T-cell (primary cell): Measurements from ENCODE around the gene MCF2L2. TPM values are rescaled to one million over a fixed set of nuclear protein-coding genes. Genes with fewer than 3 reads are reported as not detected.

Source experiments
- ATAC-seq, 4 experiments: fragments of 200-7000 bp in 3 of 4; fragments of 150-1000 bp in 1 of 4; cut with Tn5 transposase; replicated peaks in 1 of 4; 1 replicate in 3 of 4; 2 replicates in 1 of 4; pipeline ENCODE4 v1.10.0; 2021; ENCODE audit warnings: moderate library complexity in 3 of 4, mild to moderate bottlenecking in 2 of 4, moderate number of reproducible peaks in 1 of 4
- CTCF ChIA-PET, 2 donors: fragments of 300-600 bp; sonication (Branson Sonifier 250); formaldehyde crosslinking; loops; one replicate each; lab custom pipeline; 2022; ENCODE audit warnings: antibody characterized with exemption in 2 of 2; lab: Charles Lee
- POLR2A ChIA-PET, 2 donors: fragments of 300-600 bp; sonication (Branson Sonifier 250); formaldehyde crosslinking; loops; one replicate each; lab custom pipeline; 2022; ENCODE audit warnings: antibody characterized with exemption in 2 of 2; lab: Charles Lee
- DNase-seq, 35 experiments: peaks; one replicate each; pipeline versions ENCODE4 v3.0.0 to v3.0.0-alpha.2; 2013 to 2023
- H3K27ac ChIP-seq: one replicate; pipeline ENCODE4 v1.5.1; 2013; ENCODE audit warnings: low read length
- H3K27me3 ChIP-seq, 2 experiments: replicated peaks in 1 of 2; 1 replicate in 1 of 2; 2 replicates in 1 of 2; pipeline versions ENCODE4 v1.6.1 to v1.7.0; 2013; ENCODE audit warnings: low read length in 1 of 2, mixed read lengths in 1 of 2; ENCODE audit not compliant: control insufficient read depth in 2 of 2, insufficient read depth in 2 of 2; ENCODE audit errors: extremely low read depth in 1 of 2
- H3K36me3 ChIP-seq, 2 donors: 1 replicate in 1 of 2; 2 replicates in 1 of 2; pipeline versions ENCODE4 v1.6.1 to v1.7.0; 2013; ENCODE audit warnings: low read length in 1 of 2; ENCODE audit not compliant: control insufficient read depth in 2 of 2, insufficient read depth in 1 of 2; ENCODE audit errors: extremely low read depth in 1 of 2
- H3K4me1 ChIP-seq, 2 experiments: 1 replicate in 1 of 2; 2 replicates in 1 of 2; pipeline versions ENCODE4 v1.6.1 to v1.7.0; 2013; ENCODE audit warnings: low read length in 2 of 2, mixed read lengths in 1 of 2; ENCODE audit not compliant: insufficient read depth in 2 of 2, control insufficient read depth in 1 of 2; ENCODE audit errors: extremely low read depth in 1 of 2
- H3K4me3 ChIP-seq, 2 donors: 1 replicate in 1 of 2; 2 replicates in 1 of 2; pipeline versions ENCODE4 v1.5.1 to v1.7.0; 2013; ENCODE audit warnings: mild to moderate bottlenecking in 2 of 2, low read length in 1 of 2, moderate library complexity in 1 of 2; ENCODE audit not compliant: control insufficient read depth in 1 of 2; ENCODE audit errors: extremely low read depth in 1 of 2
- H3K9me3 ChIP-seq: 2 replicates; pipeline ENCODE4 v1.7.0; 2013
- H3K27ac Mint-ChIP-seq, 2 donors: one replicate each; pipeline ENCODE4 v1.8.0; 2020 to 2021; ENCODE audit warnings: mild to moderate bottlenecking in 2 of 2, mixed read lengths in 2 of 2
- H3K27me3 Mint-ChIP-seq, 2 donors: one replicate each; pipeline ENCODE4 v1.8.0; 2021 to 2022; ENCODE audit warnings: mixed read lengths in 2 of 2
- H3K36me3 Mint-ChIP-seq: one replicate; pipeline ENCODE4 v1.8.0; 2021; ENCODE audit warnings: mixed read lengths
- H3K4me1 Mint-ChIP-seq, 3 donors: one replicate each; pipeline ENCODE4 v1.8.0; 2020 to 2022; ENCODE audit warnings: mixed read lengths in 3 of 3, mild to moderate bottlenecking in 1 of 3
- H3K4me3 Mint-ChIP-seq, 3 donors: one replicate each; pipeline ENCODE4 v1.8.0; 2020 to 2022; ENCODE audit warnings: mild to moderate bottlenecking in 3 of 3, mixed read lengths in 3 of 3, moderate library complexity in 3 of 3
- H3K9me3 Mint-ChIP-seq, 3 donors: one replicate each; pipeline ENCODE4 v1.8.0; 2020 to 2022; ENCODE audit warnings: mixed read lengths in 3 of 3
- WGBS: methylation state at CpG from one replicate; pipeline ENCODE4 v1.1.5; 2013; ENCODE audit warnings: missing lambda C conversion rate; ENCODE audit not compliant: insufficient coverage; 5-methylcytosine and 5-hydroxymethylcytosine counted together
- total RNA-seq, 35 experiments: library from RNA in 6 of 35; stranded (reverse) in 6 of 35; fragments of 120-200 nt in 1 of 35; gene quantifications; one replicate each; pipeline versions ENCODE4 v1.2.1 to v1.2.4 and lab custom pipeline; 2013 to 2026

Gene MCF2L2
- total RNA-seq, 5 donors from 2014 or later (not counting 1 experiment from before 2014, with no cell fraction given): 4.8 to 8.1 (median 5.9) TPM

- Histone ChIP-seq H3K4me3 (no peak overlapping the region), H3K27me3 (no peaks in the 10 kb centered on the region), H3K36me3 (peaks cover 0 to 4% of the 10 kb centered on the region in 2 donors), H3K27ac (no peak overlapping the region), H3K4me1 (no peaks in the 10 kb centered on the region), H3K9me3 (no peaks in the 10 kb centered on the region)
- ChIA-PET POLR2A (no interaction called here), CTCF (interaction anchor here in 1 of 2 donors (0.8 kb wide), 1 partner anchor 1110 kb away, joined by 8 read pairs; no protein-coding TSS in a partner anchor)
- no peak for ATAC-seq
- no peak for DNase-seq
- no peak overlapping the region for H3K4me3 Mint-ChIP-seq
- H3K27ac Mint-ChIP-seq: no peak overlapping the region
- peaks cover 9% of the 10 kb centered on the region for H3K36me3 Mint-ChIP-seq
- no peaks in the 10 kb centered on the region for H3K27me3 Mint-ChIP-seq
- 100% methylated on average over 1 of the region's 3 CpGs for WGBS
- no peaks in the 10 kb centered on the region for H3K9me3 Mint-ChIP-seq
- H3K4me1 Mint-ChIP-seq: peaks cover 0 to 2% (median 0%) of the 10 kb centered on the region in 3 donors
These were observed 214.8 kb downstream of the MCF2L2 start for GRCh38 chr3:183213415-183214276.

GRCh38 chr3:183212565-183212964 lies 215.9 kb downstream of the MCF2L2 start:
- Mint-ChIP-seq H3K4me3 (no peak overlapping the region), H3K27ac (no peak overlapping the region), H3K27me3 (no peaks in the 10 kb centered on the region), H3K9me3 (no peaks in the 10 kb centered on the region), H3K36me3 (peaks cover 9% of the 10 kb centered on the region), H3K4me1 (peaks cover 0 to 2% (median 0%) of the 10 kb centered on the region in 3 donors)
- Histone ChIP-seq H3K27me3 (no peaks in the 10 kb centered on the region), H3K9me3 (no peaks in the 10 kb centered on the region), H3K36me3 (peaks cover 0 to 4% of the 10 kb centered on the region in 2 donors), H3K27ac (no peak overlapping the region), H3K4me1 (no peaks in the 10 kb centered on the region), H3K4me3 (no peak overlapping the region)
- ChIA-PET CTCF (interaction anchor here in 1 of 2 donors (0.7 kb wide), 1 partner anchor 53 kb away, joined by 3 read pairs; no protein-coding TSS in a partner anchor), POLR2A (no interaction called here)
- WGBS: no CpG with 5 or more reads among the region's 7 CpGs
- ATAC-seq (peak in 1 of 4 experiments; percentile 36), DNase-seq (no peak)

GRCh38 chr3:183212096-183212495 lies 216.3 kb downstream of the MCF2L2 start:
- H3K36me3 ChIP-seq: peaks cover 0 to 4% of the 10 kb centered on the region in 2 donors
- ATAC-seq (no peak), DNase-seq (no peak)
- Mint-ChIP-seq H3K4me3 (no peak overlapping the region), H3K27ac (no peak overlapping the region), H3K36me3 (peaks cover 9% of the 10 kb centered on the region), H3K9me3 (no peaks in the 10 kb centered on the region), H3K4me1 (peaks cover 0 to 5% (median 0%) of the 10 kb centered on the region in 3 donors), H3K27me3 (no peaks in the 10 kb centered on the region)
- no peaks in the 10 kb centered on the region for H3K27me3 ChIP-seq
- ChIA-PET CTCF (no interaction called here), POLR2A (no interaction called here)
- WGBS: 81% methylated on average over 4 of the region's 12 CpGs
- H3K27ac ChIP-seq: no peak overlapping the region
- no peaks in the 10 kb centered on the region for H3K4me1 ChIP-seq
- H3K9me3 ChIP-seq: no peaks in the 10 kb centered on the region
- no peak overlapping the region for H3K4me3 ChIP-seq

GRCh38 chr3:183211352-183211751 lies 217.1 kb downstream of the MCF2L2 start:
- Mint-ChIP-seq H3K36me3 (peaks cover 9% of the 10 kb centered on the region), H3K9me3 (no peaks in the 10 kb centered on the region), H3K27me3 (no peaks in the 10 kb centered on the region), H3K4me3 (no peak overlapping the region), H3K27ac (no peak overlapping the region), H3K4me1 (peaks cover 0 to 9% (median 4%) of the 10 kb centered on the region in 3 donors)
- 95% methylated on average over 10 of the region's 13 CpGs for WGBS
- Histone ChIP-seq H3K27me3 (no peaks in the 10 kb centered on the region), H3K36me3 (peaks cover 0 to 4% of the 10 kb centered on the region in 2 donors), H3K9me3 (no peaks in the 10 kb centered on the region), H3K27ac (no peak overlapping the region), H3K4me1 (no peaks in the 10 kb centered on the region), H3K4me3 (no peak overlapping the region)
- ATAC-seq (no peak), DNase-seq (no peak)
- ChIA-PET CTCF (no interaction called here), POLR2A (no interaction called here)

GRCh38 chr3:183210862-183211341 lies 217.5 kb downstream of the MCF2L2 start:
- peaks cover 0 to 9% (median 7%) of the 10 kb centered on the region in 3 donors for H3K4me1 Mint-ChIP-seq
- H3K27ac Mint-ChIP-seq: no peak overlapping the region
- H3K27me3 Mint-ChIP-seq: no peaks in the 10 kb centered on the region

GRCh38 chr3:183210341-183210740 lies 218.1 kb downstream of the MCF2L2 start:
- Histone ChIP-seq H3K27ac (no peak overlapping the region), H3K9me3 (no peaks in the 10 kb centered on the region), H3K36me3 (no peaks in the 10 kb centered on the region), H3K4me3 (no peak overlapping the region), H3K4me1 (no peaks in the 10 kb centered on the region), H3K27me3 (no peaks in the 10 kb centered on the region)
- CTCF ChIA-PET: no interaction called here
- no peak for DNase-seq
- no peaks in the 10 kb centered on the region for H3K9me3 Mint-ChIP-seq
- no peak overlapping the region for H3K4me3 Mint-ChIP-seq
- H3K4me1 Mint-ChIP-seq: peaks cover 0 to 9% (median 7%) of the 10 kb centered on the region in 3 donors
- POLR2A ChIA-PET: no interaction called here
- ATAC-seq: no peak
- H3K27me3 Mint-ChIP-seq: no peaks in the 10 kb centered on the region
- H3K27ac Mint-ChIP-seq: no peak overlapping the region
- peaks cover 2% of the 10 kb centered on the region for H3K36me3 Mint-ChIP-seq
- WGBS: 100% methylated on average over 1 of the region's 5 CpGs

More at GRCh38 chr3:183210862-183211341, 217.5 kb downstream of the MCF2L2 start:
- ChIA-PET CTCF (no interaction called here), POLR2A (no interaction called here)
- no peak for ATAC-seq
- H3K4me3 Mint-ChIP-seq: no peak overlapping the region
- DNase-seq: no peak
- H3K36me3 Mint-ChIP-seq: peaks cover 7% of the 10 kb centered on the region
- no peak overlapping the region for H3K27ac ChIP-seq
- H3K9me3 Mint-ChIP-seq: no peaks in the 10 kb centered on the region
- no peaks in the 10 kb centered on the region for H3K4me1 ChIP-seq
- H3K4me3 ChIP-seq: no peak overlapping the region
- no peaks in the 10 kb centered on the region for H3K27me3 ChIP-seq
- H3K9me3 ChIP-seq: no peaks in the 10 kb centered on the region
- peaks cover 0 to 4% of the 10 kb centered on the region in 2 donors for H3K36me3 ChIP-seq
- 51% methylated on average over 9 of the region's 9 CpGs for WGBS
